Keratinocyte (primary cell): ENCODE measurements around the gene BANP. TPM values are rescaled to one million over a fixed set of nuclear protein-coding genes. Genes with fewer than 3 reads are reported as not detected.

Experiments used
- DNase-seq: peaks from one replicate; pipeline ENCODE4 v3.0.0-alpha.2; 2011; ENCODE audit warnings: low read depth, missing footprints, low spot score
- FAIRE-seq: peaks from 2 replicates; lab custom pipeline; 2011; peaks lifted over from hg19 to GRCh38; lab: Jason Lieb, UNC
- H2AFZ ChIP-seq: 2 replicates; pipeline ENCODE4 v1.6.0; 2012; ENCODE audit warnings: low read length, control low read depth, inconsistent platforms; ENCODE audit not compliant: control insufficient read depth
- H3K27ac ChIP-seq: 2 replicates; pipeline ENCODE4 v1.5.1; 2011; ENCODE audit warnings: low read length; ENCODE audit not compliant: control insufficient read depth, insufficient read depth
- H3K27me3 ChIP-seq: 3 replicates; pipeline ENCODE4 v1.6.0; 2011; ENCODE audit warnings: low read length; ENCODE audit not compliant: control insufficient read depth, insufficient read depth; ENCODE audit errors: extremely low read depth
- H3K36me3 ChIP-seq, 2 experiments: 2 replicates in 1 of 2; 3 replicates in 1 of 2; pipeline ENCODE4 v1.5.1; 2011; ENCODE audit warnings: low read length in 2 of 2, mild to moderate bottlenecking in 1 of 2; ENCODE audit not compliant: control insufficient read depth in 2 of 2, insufficient read depth in 2 of 2; ENCODE audit errors: extremely low read depth in 1 of 2
- H3K4me1 ChIP-seq: 3 replicates; pipeline ENCODE4 v1.5.1; 2011; ENCODE audit warnings: low read length; ENCODE audit not compliant: control insufficient read depth, insufficient read depth; ENCODE audit errors: extremely low read depth
- H3K4me2 ChIP-seq: 3 replicates; pipeline ENCODE4 v1.6.0; 2011; ENCODE audit warnings: low read depth, low read length; ENCODE audit not compliant: control insufficient read depth, insufficient read depth; ENCODE audit errors: extremely low read depth
- H3K4me3 ChIP-seq, 3 experiments: fragments of 200-600 bp in 1 of 3; sonication (generic) in 1 of 3; 2 replicates in 2 of 3; 3 replicates in 1 of 3; pipeline ENCODE4 v1.5.1; 2011 to 2016; ENCODE audit warnings: low read length in 3 of 3, mild to moderate bottlenecking in 3 of 3, control low read depth in 2 of 3, inconsistent platforms in 1 of 3, low read depth in 1 of 3, mixed read lengths in 1 of 3, mixed run types in 1 of 3, moderate library complexity in 1 of 3; ENCODE audit not compliant: control insufficient read depth in 2 of 3, insufficient read depth in 2 of 3; ENCODE audit errors: extremely low read depth in 1 of 3
- H3K79me2 ChIP-seq: 2 replicates; pipeline ENCODE4 v1.6.0; 2012; ENCODE audit warnings: low read length; ENCODE audit not compliant: control insufficient read depth, insufficient read depth
- H3K9ac ChIP-seq: 3 replicates; pipeline ENCODE4 v1.6.0; 2011; ENCODE audit warnings: low read length; ENCODE audit not compliant: control insufficient read depth, insufficient read depth; ENCODE audit errors: extremely low read depth
- H3K9me1 ChIP-seq: 3 replicates; pipeline ENCODE4 v1.6.0; 2011; ENCODE audit warnings: low read length; ENCODE audit not compliant: control insufficient read depth, insufficient read depth; ENCODE audit errors: extremely low read depth
- H3K9me3 ChIP-seq: 2 replicates; pipeline ENCODE4 v1.5.1; 2012; ENCODE audit warnings: low read depth, low read length; ENCODE audit not compliant: control insufficient read depth
- H4K20me1 ChIP-seq: 3 replicates; pipeline ENCODE4 v1.6.0; 2011; ENCODE audit warnings: low read length; ENCODE audit not compliant: control insufficient read depth, insufficient read depth; ENCODE audit errors: extremely low read depth
- EZH2 ChIP-seq: IDR thresholded peaks from one replicate; pipeline ENCODE4 v1.6.1; 2012; ENCODE audit warnings: inconsistent platforms, mild to moderate bottlenecking, low read length, moderate library complexity
- dilution Hi-C: fragments of 300-500 bp; cut with MboI; formaldehyde crosslinking; loops from one replicate; pipeline ENCODE4 v1.7.0; 2020; ENCODE audit warnings: low sequenced_read_pairs; ENCODE audit not compliant: extremely low pct_ligation_motif_present
- polyA plus RNA-seq, 5 experiments: library from polyadenylated mRNA; depleted of rRNA in 3 of 5; stranded (reverse) in 3 of 5; stranded (forward) in 1 of 5; unstranded in 1 of 5; fragments of >200 nt; gene quantifications; 1 replicate in 1 of 5; 2 replicates in 3 of 5; 3 replicates in 1 of 5; pipeline versions ENCODE4 v1.2.1 to v1.2.3, GENCODE V29; 2011 to 2012; ENCODE audit warnings: missing spikeins in 2 of 5, low read depth in 1 of 5, low replicate concordance in 1 of 5
- TF ChIP-seq, protein P1 (sequence below), 3 experiments: IDR thresholded peaks in 1 of 3; conservative IDR thresholded peaks in 1 of 3; optimal IDR thresholded peaks in 1 of 3; 2 replicates in 2 of 3; 3 replicates in 1 of 3; pipeline versions ENCODE3 to v1.5.1; 2011; ENCODE audit warnings: low read length in 3 of 3, mild to moderate bottlenecking in 3 of 3, moderate library complexity in 2 of 3, control low read depth in 1 of 3, inconsistent platforms in 1 of 3; ENCODE audit not compliant: insufficient read depth in 2 of 3; ENCODE audit errors: extremely low read depth in 1 of 3

The BANP gene
- polyA plus RNA-seq, 1 donor (not counting 4 experiments of a cell fraction or from before 2014, with no cell fraction given) = 10.8 TPM

DNA sequence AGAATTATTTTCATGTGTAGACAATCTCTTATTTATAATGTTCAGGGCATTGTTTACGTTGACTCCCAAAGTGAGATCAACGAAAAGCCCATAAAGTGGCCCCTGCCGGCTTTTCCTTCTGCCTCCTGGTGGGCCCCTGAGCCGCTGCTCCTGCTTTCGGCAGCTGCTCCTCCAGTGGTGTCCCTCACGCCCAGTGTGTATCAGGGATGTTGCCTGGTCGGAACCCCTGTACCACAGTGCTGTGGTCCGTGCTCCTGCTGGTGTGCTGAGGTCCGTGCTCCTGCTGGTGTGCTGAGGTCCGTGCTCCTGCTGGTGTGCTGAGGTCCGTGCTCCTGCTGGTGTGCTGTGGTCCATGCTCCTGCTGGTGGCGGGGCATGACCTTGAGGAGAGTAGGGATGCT is 107.6 kb downstream of the BANP start:
- Histone ChIP-seq H3K36me3 (peaks cover 3 to 20% of the 10 kb centered on the region in 2 experiments), H3K9me3 (no peaks in the 10 kb centered on the region), H3K9me1 (no peaks in the 10 kb centered on the region), H3K9ac (no peak overlapping the region), H2AFZ (no peak overlapping the region), H3K27ac (no peak overlapping the region), H3K4me2 (no peak overlapping the region), H3K79me2 (no peaks in the 10 kb centered on the region), H3K4me1 (no peaks in the 10 kb centered on the region), H3K27me3 (no peaks in the 10 kb centered on the region), H3K4me3 (no peak overlapping the region), H4K20me1 (peaks cover 2% of the 10 kb centered on the region)
- FAIRE-seq (no peak), DNase-seq (no peak)
- no peak for TF ChIP-seq EZH2
- dilution Hi-C loops = no loop called here

DNA sequence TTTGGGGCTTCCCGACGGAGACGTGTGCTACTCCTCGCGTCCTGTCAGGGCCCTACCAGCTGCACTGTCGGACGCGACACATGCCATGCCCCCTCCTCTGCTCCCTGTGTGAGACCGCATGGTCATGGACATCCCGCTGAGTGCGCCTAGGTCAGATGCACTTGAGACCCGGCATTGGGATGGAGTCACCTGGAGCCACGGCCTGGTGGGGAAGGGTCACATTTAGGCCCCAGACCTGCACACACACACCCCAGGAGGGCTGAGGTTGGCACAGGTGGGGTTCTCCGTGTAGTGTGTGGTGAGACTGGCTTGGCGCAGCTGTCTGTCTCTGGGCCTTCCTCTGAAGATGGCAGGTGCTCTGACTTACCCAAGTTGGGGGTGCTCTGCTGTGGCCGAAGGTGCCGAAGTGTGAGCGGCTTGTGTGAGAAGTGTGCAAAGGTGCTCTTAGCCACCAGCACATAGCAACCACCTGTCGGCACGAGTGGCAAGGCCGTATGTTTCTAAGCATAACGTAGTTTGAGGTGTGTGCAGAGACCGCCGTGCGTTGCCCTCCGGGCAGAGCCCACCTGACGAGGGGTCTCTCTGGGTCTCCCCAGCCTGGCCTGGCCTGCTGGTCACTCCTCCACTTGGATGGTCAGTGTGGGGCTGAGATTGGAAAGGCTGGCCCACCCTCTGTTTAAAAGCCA is 108.6 kb downstream of the BANP start:
- TF ChIP-seq EZH2 = no peak
- TF ChIP-seq, protein P1, sequence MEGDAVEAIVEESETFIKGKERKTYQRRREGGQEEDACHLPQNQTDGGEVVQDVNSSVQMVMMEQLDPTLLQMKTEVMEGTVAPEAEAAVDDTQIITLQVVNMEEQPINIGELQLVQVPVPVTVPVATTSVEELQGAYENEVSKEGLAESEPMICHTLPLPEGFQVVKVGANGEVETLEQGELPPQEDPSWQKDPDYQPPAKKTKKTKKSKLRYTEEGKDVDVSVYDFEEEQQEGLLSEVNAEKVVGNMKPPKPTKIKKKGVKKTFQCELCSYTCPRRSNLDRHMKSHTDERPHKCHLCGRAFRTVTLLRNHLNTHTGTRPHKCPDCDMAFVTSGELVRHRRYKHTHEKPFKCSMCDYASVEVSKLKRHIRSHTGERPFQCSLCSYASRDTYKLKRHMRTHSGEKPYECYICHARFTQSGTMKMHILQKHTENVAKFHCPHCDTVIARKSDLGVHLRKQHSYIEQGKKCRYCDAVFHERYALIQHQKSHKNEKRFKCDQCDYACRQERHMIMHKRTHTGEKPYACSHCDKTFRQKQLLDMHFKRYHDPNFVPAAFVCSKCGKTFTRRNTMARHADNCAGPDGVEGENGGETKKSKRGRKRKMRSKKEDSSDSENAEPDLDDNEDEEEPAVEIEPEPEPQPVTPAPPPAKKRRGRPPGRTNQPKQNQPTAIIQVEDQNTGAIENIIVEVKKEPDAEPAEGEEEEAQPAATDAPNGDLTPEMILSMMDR (optimal IDR thresholded peaks at IDR 0.05 in 1 of 3, IDR thresholded peaks at IDR 0.05 in 1 of 3, conservative IDR thresholded peaks at IDR 0.05 in 1 of 3; ENCODE audit: extremely low read depth in 1 of 3, insufficient read depth in 2 of 3, low read length in 3 of 3) = no peak
- Histone ChIP-seq H3K9ac (no peak overlapping the region), H3K9me1 (no peaks in the 10 kb centered on the region), H3K4me2 (no peak overlapping the region), H3K79me2 (no peaks in the 10 kb centered on the region), H3K9me3 (no peaks in the 10 kb centered on the region), H3K4me1 (no peaks in the 10 kb centered on the region), H3K27me3 (no peaks in the 10 kb centered on the region), H2AFZ (no peak overlapping the region), H3K4me3 (no peak overlapping the region), H3K36me3 (peaks cover 3 to 22% of the 10 kb centered on the region in 2 experiments), H4K20me1 (peaks cover 2% of the 10 kb centered on the region), H3K27ac (no peak overlapping the region)
- DNase-seq (no peak), FAIRE-seq (no peak)
- dilution Hi-C loops = no loop called here
